ENCODE measurements around the gene STBD1. TPM values are rescaled to one million over a fixed set of nuclear protein-coding genes. Genes with fewer than 3 reads are reported as not detected.
"Not testable (repeated sequence)": the region's sequence is repeated elsewhere in the genome, so short reads cannot be mapped to it uniquely, and the experiment has no call there.

STBD1 gene
- total RNA-seq, 1 donor from 2014 or later, result 0.47 TPM

DNA sequence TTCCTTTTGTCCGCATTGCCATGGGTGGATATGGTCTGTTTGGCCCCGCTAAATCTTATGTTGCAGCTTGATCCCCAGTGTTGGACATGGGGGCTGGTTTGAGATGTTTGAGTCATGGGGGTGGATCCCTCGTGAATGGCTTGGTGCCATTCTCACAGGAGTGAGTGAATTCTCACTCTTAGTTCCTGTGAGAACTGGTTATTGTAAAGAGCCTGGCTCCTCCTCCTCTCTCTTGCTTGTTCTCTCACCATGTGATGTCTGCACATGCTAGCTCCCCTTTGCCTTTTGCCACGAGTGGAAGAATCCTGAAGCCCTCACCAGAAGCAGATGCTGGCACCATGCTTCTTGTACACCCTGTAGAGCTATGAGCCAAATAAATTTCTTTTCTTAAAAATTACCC lies 22.6 kb upstream of the STBD1 start:
- DNase-seq, result no peak

DNA sequence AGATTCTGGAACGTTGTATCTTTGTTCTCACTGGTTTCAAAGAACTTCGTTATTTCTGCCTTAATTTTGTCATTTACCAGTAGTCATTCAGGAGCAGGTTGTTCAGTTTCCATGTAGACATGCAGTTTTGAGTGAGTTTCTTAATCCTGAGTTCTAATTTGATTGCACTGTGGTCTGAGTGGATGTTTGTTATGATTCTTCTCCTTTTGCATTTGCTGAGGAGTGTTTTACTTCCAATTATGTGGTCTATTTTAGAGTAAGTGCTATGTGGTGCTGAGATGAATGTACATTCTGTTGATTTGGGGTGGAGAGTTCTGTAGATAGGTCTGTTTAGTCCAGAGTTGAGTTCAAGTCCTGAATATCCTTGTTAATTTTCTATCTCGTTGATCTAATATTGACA lies 18.7 kb upstream of the STBD1 start:
- DNase-seq, result not testable (repeated sequence)

DNA sequence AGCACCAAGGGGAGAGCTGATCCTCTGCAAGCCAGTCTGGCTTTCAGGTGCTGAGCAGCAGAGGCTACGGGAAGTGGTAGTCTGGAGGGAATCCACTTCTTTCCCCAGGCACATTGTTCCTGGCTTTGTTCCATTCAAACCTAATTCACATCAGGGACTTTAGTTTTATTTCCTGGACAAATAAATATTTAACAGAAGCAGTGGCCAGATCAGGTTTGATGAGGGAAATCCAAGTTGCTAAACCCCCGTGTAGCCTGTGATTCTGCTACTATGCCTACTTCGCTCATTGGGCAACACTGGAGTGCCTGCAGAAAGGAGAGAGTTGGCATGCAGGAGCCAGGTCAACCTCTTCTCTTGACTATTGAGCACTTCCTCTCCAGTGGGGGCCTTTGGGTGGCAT lies 13.8 kb upstream of the STBD1 start:
- no peak for DNase-seq

DNA sequence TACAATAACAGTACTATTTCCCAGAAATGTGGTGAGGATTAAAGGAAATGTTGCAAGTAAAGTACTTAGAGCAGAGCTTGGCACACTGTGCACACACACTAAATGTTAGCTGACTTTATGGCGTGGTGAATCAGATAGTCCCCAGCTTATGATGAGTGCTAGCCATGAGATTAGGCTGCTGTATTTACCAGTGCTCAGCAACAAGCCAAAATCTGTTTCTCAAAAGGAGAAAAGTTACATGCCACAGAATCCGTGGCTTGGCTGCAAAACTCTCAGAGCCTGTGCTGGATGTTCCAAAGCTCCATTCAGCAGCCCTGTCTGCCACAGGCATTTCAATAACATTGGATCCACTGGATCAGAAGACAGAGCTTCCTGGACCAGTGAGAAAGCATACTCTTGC lies 12.8 kb upstream of the STBD1 start:
- DNase-seq, result no peak

DNA sequence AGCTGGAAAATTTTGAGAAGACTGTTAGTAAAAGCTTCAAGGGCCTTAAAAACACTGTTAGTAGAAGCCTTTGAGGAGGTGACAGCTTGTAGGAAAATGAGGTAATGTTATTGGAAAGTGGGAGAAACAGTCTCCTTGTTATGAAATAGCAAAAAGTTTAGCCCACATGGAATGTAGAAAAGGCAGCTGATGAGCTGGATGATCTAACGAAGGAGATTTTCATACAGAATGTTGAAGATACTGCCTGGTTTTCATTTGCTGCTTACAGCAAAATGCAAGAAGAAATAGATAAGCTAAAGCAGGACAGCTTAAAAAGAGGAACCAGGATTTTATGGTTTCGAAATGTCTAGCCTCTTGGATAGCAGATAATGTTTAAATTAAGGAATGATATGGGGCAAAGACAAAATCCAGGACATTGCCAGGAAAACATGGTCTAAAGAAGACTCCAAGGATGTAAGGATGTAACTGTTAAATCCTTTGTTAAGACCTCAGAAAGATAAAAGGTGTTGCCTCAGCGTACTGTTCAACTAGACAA lies 10.2 kb upstream of the STBD1 start:
- no peak for DNase-seq

DNA sequence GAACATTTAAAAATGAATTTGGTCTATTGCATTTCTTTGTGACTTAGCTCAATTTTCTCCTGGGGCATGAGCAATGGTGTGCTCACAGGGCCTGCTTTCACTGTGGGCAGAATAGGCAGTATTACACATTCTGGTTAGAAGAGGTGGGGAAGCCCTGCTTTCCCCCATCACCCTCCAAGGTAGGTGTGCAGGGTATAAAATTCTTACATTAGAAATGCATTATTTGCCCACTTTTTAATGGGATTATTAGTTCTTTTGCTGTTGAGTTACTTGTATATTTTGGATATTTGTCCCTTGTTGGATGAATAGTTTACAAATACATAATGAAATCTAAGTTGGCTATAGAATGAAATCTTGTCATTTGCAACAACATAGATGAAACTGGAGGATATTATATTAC lies 8.3 kb upstream of the STBD1 start:
- DNase-seq, result no peak

DNA sequence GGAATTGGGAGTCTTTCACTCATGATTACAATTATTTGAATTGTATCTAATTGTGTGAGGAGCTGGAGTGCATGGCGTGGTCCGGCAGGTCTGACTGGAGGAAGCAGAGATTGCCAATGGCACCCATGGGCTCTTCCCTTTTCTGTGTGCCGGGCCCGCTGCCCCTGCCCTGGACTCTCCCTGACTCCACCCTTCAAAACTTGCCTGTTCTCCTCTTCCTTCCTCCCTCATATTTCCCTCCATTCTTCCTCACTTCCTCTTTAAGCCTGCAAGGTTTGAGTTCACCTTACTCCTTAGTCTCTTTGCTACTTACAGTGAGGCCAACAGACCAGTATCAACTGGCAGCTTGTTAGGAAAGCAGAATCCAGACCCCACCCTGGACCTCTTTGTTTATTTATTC lies 6.5 kb upstream of the STBD1 start:
- DNase-seq, result no peak

DNA sequence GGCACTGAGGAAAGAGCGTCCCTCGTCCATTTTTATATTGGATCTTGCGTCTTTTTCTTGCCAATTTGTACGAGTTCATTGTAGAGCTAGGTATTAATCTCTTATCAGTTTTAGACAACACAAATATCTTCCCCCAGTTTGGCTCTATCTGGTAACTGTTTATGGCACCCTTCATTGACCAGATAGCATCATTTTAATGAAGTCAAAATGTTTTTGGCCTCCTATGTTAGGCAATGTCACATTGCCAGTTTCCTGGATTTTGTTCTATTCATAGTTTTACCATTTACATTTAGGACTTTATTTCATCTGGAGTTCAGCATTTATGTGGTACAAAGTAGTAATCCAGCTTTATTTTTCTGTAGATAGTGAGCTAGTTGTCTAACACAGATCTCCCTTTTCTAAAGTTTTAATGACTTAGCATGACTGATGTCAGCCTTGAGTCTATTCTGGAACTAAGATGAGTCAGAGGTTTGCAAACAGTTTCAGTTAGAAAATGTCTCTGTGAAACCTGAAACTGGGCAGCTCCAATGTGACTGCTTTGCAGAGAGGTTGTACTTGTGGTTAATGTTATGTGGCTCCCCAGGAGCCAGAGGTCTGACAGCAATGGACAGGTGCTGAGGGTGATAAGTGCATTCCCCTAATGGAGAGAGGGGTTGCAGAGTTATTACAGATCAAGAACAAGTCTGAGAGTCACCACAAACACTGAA lies 5.3 kb upstream of the STBD1 start:
- DNase-seq, result no peak

DNA sequence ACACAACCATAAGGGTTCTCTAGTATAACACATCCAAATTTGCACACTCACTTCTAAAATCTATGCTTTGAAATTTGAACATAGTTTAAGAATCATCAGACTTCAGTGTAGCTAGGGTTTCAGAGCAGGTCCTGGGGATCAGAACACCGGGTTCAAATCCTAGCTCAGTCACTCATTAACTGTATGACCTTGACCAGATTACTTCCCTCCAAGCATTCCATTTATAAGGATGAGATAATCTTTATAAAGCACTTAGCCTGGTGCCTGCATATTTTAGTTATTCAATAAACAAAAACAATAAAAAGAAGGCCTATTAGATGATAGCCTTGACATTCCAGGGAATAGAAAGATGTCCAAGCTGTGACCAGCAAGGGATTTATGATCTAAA lies 4.8 kb upstream of the STBD1 start:
- DNase-seq, result no peak

DNA sequence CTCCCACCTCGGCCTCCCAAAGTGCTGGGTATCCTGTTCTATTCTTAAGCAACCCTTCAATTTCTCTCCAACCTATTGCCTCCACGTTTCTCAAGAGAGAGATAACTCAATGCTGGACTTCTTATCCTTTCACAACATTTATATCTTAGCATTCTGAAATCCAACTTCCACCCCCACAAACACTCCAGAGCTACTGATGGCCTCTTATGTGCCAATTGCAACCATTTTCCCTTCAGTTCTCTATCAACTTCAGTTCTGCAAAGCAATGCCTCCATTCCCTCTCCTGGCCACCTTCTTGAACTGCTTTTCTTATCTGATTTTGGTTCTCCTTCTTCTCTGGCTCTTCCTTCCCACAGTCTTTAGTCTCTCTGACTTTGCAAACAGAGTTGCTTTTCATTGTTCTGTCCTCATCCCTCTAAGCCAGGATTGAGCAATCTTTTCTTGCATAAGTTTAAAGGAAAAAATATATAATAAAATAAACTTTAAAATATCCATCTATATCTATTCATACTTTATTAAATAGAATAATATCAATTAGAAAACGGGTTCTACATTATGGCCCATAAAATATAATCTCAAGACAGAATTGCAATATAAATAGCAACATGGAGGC lies 3.6 kb upstream of the STBD1 start:
- DNase-seq, result no peak

DNA sequence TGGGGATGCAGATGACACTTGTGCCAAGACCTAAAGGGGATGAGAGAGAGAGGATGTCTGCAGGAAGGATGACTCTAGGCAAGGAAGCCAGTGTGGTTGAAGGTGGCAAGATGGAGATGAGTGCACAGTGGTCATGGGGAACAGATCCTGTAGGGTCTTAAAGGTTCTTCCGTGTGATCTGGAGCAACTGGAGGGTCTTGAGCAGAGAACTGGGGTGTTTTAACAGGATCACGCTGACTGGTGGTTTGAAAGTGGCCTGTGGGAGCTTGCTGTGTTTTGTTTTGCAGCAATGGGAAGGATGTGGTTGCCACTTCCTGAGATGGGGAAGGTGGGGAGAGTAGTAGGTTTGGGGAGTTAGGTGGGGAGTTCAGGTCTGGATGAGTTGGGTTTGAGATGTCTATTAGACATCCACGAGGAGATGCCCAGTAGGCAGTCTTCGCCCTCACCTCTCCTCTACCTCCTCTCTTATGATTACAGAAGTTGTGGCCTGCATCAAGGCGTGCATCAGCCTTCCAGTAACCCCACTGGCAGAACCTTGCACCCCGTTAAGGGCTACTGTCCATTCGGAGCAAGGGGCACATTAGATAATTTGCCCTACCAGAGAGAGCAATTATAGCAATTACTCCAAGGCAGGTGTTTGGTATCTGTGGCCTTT lies 1.4 kb upstream of the STBD1 start:
- no peak for DNase-seq

DNA sequence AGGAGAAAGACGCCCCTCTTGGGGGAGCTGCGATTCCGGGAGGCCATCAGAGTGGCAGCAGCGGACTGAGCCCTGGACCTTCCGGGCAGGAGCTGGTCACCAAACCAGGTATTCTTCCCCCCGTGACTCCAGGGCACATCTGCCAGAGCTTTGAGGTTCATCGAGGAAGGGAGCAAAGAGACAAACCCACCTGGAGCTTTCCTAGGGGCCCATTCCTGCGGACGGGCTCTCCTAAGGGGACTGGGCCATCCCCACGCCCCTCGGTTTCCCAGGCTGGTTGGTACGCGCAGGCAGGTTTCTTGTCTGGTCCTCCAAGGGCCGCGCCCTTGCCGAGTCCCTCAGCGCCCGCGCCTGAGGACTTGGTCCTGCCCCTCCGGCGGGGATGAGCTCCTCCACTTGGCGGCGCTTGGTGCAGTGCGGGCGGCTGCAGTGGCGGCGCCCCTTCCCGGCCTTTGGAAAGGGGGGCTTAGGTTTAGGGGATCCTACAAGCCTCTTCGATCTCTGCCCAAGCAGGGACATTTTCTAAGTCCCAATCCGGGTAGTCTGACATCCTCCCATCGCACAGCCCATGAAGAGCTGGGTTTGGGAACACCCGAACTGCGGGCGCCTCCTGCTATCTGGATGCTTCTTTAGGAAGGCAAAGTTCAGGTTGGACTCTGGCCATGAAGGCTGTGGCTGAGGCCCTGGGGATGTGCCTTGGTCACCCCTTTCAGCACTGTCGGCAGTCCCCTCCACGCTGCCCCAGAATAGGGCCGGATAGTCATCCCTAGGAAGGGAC lies 538 bp downstream of the STBD1 start:
- DNase-seq, result no peak

DNA sequence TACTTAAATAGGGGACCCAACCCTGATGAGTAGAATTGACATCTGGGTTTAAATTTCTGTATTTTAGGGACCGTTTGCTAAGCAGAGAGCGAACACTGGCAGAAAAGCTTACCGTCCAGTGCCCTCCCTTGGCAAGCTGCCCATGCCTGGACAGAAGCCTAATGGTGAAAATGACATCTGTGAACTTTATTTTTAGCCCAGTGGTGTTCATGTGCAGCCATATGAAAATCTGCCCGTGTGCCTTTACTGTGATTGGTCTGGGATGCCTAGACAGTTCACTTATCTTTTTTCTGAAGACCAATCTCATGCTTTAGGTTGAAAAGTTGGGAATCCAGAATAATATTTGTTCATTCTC lies 1.1 kb downstream of the STBD1 start:
- no peak for DNase-seq

DNA sequence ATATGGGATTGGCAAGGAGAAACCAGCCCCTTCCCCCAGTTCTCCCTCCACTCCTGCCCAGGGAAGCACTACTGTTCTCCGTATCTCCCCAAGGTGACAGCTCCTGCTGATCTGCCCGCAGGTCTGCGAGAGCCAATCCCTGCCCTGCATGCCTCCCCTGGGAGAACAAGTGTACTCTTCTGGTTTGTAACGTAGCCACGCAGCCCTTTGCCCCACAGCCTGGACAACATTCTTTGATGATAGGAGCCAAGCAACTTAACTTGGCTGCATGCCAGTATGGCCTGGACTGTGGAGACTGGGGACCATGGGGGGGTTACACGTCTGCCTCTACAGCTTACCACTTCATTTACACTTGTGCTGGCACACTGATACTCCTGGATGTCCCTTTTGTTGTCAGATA lies 2.0 kb downstream of the STBD1 start:
- DNase-seq, result no peak

DNA sequence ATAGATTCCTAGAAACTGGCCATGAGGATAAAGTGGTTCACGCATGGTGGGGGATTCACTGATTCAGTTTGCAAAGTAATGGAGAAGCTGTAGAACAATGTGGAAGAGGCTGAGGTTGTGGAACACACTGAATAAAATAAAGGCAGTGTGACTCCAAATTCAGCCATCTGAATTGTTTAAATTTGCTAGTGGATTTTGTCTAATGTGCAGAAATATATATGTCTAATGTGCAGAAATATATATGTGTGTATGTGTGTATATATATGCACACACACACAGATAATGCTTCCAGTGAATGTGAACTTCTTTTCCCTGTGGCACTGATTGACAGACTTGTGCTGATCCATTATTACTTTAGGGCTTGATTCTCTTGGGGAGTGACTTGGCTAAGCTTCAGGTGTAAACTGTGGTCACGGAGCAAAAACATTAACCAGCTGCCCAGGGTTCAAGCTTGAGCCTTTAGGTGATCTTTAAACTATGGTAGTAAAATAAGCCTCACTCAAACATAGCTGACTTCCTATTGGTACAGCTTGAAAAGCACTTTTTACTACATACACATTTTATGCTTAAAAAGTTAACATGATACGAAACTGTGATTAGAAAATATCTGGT lies 3.5 kb downstream of the STBD1 start:
- DNase-seq, result no peak

DNA sequence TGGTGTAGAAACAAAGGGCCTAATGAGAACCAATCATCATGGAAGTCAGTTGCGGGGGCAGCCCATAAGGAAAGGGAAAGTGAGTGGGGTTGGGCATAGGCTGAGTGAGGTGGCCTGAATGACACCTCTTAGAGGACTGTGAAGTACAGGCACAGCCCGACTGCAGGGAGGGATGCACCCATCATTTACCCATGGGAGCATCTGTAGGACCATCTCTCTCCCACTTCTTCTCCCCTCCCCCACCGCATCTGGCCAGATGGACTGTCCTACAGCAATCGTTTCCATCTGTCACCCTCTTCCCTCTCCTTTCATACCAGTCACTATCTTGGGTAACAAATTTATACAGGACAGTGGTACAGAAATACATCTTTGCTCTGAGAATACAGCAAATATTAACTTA lies 4.2 kb downstream of the STBD1 start:
- DNase-seq, result no peak

DNA sequence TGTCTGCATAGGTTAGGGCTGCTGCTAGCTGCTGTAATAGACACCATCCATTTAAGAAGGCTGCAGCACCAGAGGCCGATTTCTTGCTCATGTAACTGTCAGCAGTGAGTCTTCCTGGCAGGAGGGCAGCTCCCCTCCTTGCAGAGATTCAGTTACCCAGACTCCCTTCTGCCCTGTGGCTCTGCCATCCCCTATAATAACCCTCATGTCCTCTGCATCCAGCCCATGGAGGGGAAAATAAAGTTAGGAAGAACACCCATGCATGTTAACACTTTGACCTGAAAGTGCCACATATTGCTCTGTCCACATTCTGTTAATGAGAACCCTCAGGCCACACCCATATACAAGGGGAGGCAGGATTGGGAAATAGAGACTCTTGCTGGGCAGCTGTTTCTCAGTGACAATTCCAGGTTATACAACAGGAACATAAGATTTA lies 5.4 kb downstream of the STBD1 start:
- DNase-seq, result no peak

DNA sequence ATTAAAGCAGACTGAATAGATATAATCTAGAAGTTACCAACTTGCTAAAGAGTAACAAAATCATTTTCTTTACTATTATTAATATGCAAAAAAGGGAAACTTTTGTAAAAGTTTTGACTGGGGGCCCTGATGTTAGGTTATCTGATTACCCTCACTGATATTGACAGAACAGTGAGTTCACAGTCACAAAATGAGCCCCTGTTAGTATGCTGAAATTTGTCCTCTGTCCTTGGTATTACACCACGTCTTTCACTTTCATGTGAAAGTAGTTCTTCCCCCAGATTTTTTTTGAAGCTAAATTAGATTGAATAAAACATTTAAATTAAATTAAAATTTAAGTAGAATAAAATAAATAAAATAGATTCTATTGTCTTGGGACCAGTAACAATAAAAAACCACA lies 5.9 kb downstream of the STBD1 start:
- DNase-seq, result no peak

DNA sequence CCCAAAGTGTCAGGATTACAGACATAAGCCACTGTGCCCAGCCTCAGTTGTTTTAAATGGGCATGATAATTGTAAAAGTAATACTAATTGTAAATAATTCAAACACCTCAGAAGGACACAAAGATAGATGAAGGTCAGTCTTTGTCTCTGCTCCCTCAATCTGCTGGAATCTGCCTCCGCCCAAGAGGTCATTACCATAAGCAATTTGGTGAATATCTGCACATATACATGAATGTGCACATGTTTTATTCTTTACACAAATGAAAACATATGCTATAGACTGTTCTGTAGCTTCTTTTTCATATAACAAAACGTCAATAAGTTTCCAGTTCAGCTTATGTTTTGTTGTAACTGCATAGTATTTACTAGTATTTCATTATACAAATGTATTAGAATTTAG lies 7.0 kb downstream of the STBD1 start:
- no peak for DNase-seq

DNA sequence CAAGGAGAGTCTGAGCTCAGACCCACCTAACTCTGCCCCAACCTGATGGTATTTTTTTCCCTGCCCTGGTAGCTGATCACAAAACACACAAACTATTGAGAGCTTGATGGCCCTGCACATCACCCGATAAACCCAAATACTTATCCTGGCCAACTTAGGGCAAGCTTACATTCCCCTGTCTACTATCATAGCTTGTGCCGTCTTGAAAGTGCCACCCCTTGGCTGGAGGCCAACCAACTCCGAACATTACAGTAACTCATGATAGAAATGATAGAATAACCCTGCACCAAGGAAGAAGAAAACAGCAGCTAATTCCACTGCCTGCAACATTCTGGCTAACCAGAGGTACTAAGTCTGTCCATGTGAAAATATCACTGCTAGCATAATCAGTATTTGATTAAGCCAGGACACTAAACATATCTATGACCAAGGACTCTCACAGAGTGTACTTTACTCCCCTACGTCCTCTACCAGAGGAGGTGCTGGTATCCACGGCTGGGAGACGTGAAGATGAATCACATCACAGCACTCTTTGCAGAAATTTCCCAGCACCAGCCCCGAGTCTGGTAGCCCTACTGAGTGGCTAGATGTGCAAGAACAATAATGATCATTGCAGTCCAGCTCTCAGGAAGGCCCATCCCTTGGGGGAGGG lies 8.9 kb downstream of the STBD1 start:
- DNase-seq, result no peak

DNA sequence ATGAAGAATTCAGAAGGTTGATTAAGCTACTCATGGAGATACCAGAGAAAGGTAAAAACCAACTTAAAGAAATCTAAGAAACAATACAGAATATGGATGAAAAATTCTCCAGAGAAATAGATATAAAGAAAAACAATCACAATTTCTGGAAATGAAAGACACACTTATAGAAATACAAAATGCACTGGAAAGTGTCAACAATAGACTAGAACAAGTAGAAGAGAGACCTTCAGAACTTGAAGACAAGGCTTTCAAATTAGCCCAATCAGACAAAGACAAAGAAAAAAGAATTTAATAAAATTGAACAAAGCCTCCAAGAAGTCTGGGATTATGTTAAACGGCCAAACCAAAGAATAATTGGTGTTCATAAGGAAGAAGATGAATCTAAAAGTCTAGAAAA lies 9.6 kb downstream of the STBD1 start:
- no peak for DNase-seq

DNA sequence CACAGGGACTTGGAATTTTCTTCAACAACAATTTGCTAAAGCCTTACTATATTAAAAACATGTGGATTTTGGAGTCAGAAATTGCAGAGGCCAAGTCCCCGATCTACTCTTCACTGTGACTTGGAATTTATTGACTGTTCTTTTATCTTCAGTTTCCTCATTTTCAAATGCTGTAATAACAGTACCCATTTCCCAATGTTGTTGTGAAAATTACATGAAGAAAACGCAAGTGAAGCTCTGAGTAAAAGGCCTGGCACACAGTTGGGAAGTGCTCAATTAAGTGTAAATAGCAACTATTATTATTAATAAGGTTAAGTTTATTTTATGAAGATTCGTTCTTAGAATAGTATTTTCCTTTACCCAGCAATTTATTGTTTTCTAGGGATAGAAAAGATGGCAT lies 15.7 kb downstream of the STBD1 start:
- no peak for DNase-seq
